HepG2 (cell line): ENCODE data around the gene NPHS1. TPM values are rescaled to one million over a fixed set of nuclear protein-coding genes. Genes with fewer than 3 reads are reported as not detected.

Experiments used
- ATAC-seq: fragments of 200-7000 bp; cut with Tn5 transposase; 3 replicates; pipeline ENCODE4 v1.9.1; 2020; ENCODE audit warnings: mild to moderate bottlenecking, moderate library complexity
- BruUV-seq: library from RNA; stranded (reverse); fragments of 400-500 nt; replicated peaks from 2 replicates; lab custom pipeline; 2021; lab: Mats Ljungman, UMichigan
- CTCF ChIA-PET: fragments of 300-600 bp; formaldehyde crosslinking; extraction: SDS; loops from one replicate; lab custom pipeline; 2021; ENCODE audit warnings: low total read pairs, inconsistent platforms, low intra/inter-chr PET ratio; lab: Yijun Ruan, JAX
- POLR2A ChIA-PET: fragments of 350-600 bp; sonication (Branson Sonifier 250); formaldehyde crosslinking; loops from one replicate; lab custom pipeline; 2020; ENCODE audit warnings: antibody characterized with exemption, inconsistent platforms; lab: Yijun Ruan, JAX
- DNase-seq: peaks from one replicate; pipeline ENCODE4 v3.0.0-alpha.2; 2015; ENCODE audit warnings: low spot score
- FAIRE-seq: peaks from 3 replicates; lab custom pipeline; 2011; peaks lifted over from hg19 to GRCh38; lab: Jason Lieb, UNC
- H2AFZ ChIP-seq: one replicate; pipeline ENCODE4 v1.6.1; 2011; ENCODE audit warnings: low read length, inconsistent platforms
- H3K27ac ChIP-seq: fragments of 300-600 bp; 3 replicates; pipeline ENCODE4 v1.8.0; 2011; ENCODE audit warnings: mixed run types, mild to moderate bottlenecking, mixed read lengths, low read length, inconsistent platforms; ENCODE audit not compliant: insufficient read depth; ENCODE audit errors: extremely low read length
- H3K27me3 ChIP-seq, 2 experiments: fragments of 200-600 bp in 1 of 2; 2 replicates in 1 of 2; 3 replicates in 1 of 2; pipeline versions ENCODE4 v1.6.0 to v1.8.0; 2011; ENCODE audit warnings: low read length in 2 of 2, mild to moderate bottlenecking in 2 of 2, moderate library complexity in 2 of 2, inconsistent platforms in 1 of 2; ENCODE audit not compliant: insufficient read depth in 2 of 2, control insufficient read depth in 1 of 2
- H3K36me3 ChIP-seq, 2 experiments: fragments of 200-600 bp in 1 of 2; replicated peaks in 1 of 2; 2 replicates in 1 of 2; 3 replicates in 1 of 2; pipeline versions ENCODE4 v1.5.1 to v1.8.0; 2011; ENCODE audit warnings: low read length in 2 of 2, inconsistent platforms in 1 of 2; ENCODE audit not compliant: insufficient read depth in 2 of 2, control insufficient read depth in 1 of 2
- H3K4me1 ChIP-seq: 2 replicates; pipeline ENCODE4 v1.5.1; 2012; ENCODE audit warnings: low read length, inconsistent platforms; ENCODE audit not compliant: insufficient read depth
- H3K4me2 ChIP-seq: 2 replicates; pipeline ENCODE4 v1.6.0; 2011; ENCODE audit warnings: low read depth, low read length, inconsistent platforms
- H3K4me3 ChIP-seq, 3 experiments: fragments of 200-600 bp in 1 of 3; sonication (generic), shearing (Covaris generic) in 1 of 3; replicated peaks in 1 of 3; 2 replicates each; pipeline ENCODE4 v1.5.1; 2011 to 2016; ENCODE audit warnings: low read length in 3 of 3, inconsistent platforms in 2 of 3, low read depth in 2 of 3, mild to moderate bottlenecking in 2 of 3, control low read depth in 1 of 3, mixed read lengths in 1 of 3; ENCODE audit not compliant: insufficient read depth in 1 of 3
- H3K79me2 ChIP-seq: one replicate; pipeline ENCODE4 v1.6.1; 2011; ENCODE audit warnings: low read length, inconsistent platforms; ENCODE audit not compliant: insufficient read depth
- H3K9ac ChIP-seq: 2 replicates; pipeline ENCODE4 v1.6.0; 2011; ENCODE audit warnings: mild to moderate bottlenecking, low read depth, low read length, inconsistent platforms; ENCODE audit not compliant: insufficient read depth
- H3K9me3 ChIP-seq: 2 replicates; pipeline ENCODE4 v1.5.1; 2012; ENCODE audit warnings: mild to moderate bottlenecking, low read length
- H4K20me1 ChIP-seq: 2 replicates; pipeline ENCODE4 v1.6.0; 2011; ENCODE audit warnings: inconsistent platforms, mild to moderate bottlenecking, low read length, moderate library complexity; ENCODE audit not compliant: insufficient read depth
- ATF7 ChIP-seq, 2 experiments: fragments of 450-650 bp in 1 of 2; sonication (generic) in 1 of 2; formaldehyde crosslinking in 1 of 2; IDR thresholded peaks; 2 replicates each; pipeline versions ENCODE4 v1.4.0 to v1.6.1; 2016 to 2020; ENCODE audit warnings: antibody characterized with exemption in 1 of 2, mild to moderate bottlenecking in 1 of 2, missing genetic modification reagents in 1 of 2
- GMEB1 ChIP-seq: sonication (generic); formaldehyde crosslinking; IDR thresholded peaks from 2 replicates; pipeline ENCODE4 v1.5.1; 2020; ENCODE audit warnings: missing genetic modification reagents, mild to moderate bottlenecking, borderline replicate concordance
- HHEX ChIP-seq: IDR thresholded peaks from 2 replicates; pipeline ENCODE4 v1.6.1; 2016; ENCODE audit warnings: control low read depth
- IRF2 ChIP-seq: IDR thresholded peaks from 2 replicates; pipeline ENCODE4 v1.6.1; 2018; ENCODE audit warnings: missing genetic modification reagents, missing compliant biosample characterization
- PLRG1 ChIP-seq: fragments of 450-650 bp; conservative IDR thresholded peaks from 2 replicates; pipeline ENCODE4 v1.6.1; 2016
- POLR2G ChIP-seq: fragments of 200-400 bp; formaldehyde crosslinking; IDR thresholded peaks from 2 replicates; pipeline ENCODE4 v1.6.1; 2018; ENCODE audit warnings: mild to moderate bottlenecking, low read depth, low read length, moderate library complexity
- TMF1 ChIP-seq: sonication (generic); formaldehyde crosslinking; IDR thresholded peaks from 2 replicates; pipeline ENCODE4 v1.8.1; 2022; ENCODE audit warnings: low read depth, missing genetic modification reagents
- ZNF292 ChIP-seq: sonication (generic); formaldehyde crosslinking; IDR thresholded peaks from 2 replicates; pipeline ENCODE4 v1.8.1; 2022; ENCODE audit warnings: mild to moderate bottlenecking, low read depth, missing genetic modification reagents, borderline replicate concordance
- ZNF326 ChIP-seq: sonication (generic); formaldehyde crosslinking; IDR thresholded peaks from 2 replicates; pipeline ENCODE4 v1.4.0; 2020; ENCODE audit warnings: missing genetic modification reagents, borderline replicate concordance
- ZNF432 ChIP-seq: sonication (generic); formaldehyde crosslinking; IDR thresholded peaks from 2 replicates; pipeline ENCODE4 v1.5.0; 2020; ENCODE audit warnings: missing genetic modification reagents, mild to moderate bottlenecking, borderline replicate concordance
- ZSCAN22 ChIP-seq: sonication (generic); formaldehyde crosslinking; IDR thresholded peaks from 2 replicates; pipeline ENCODE4 v1.4.0; 2020; ENCODE audit warnings: mild to moderate bottlenecking, missing genetic modification reagents
- ZZZ3 ChIP-seq: sonication (generic); formaldehyde crosslinking; IDR thresholded peaks from 2 replicates; pipeline ENCODE4 v1.4.0; 2020; ENCODE audit warnings: missing genetic modification reagents, mild to moderate bottlenecking, borderline replicate concordance
- WGBS: methylation state at CpG from one replicate; pipeline ENCODE4 v1.1.6; 2017; ENCODE audit warnings: low lambda C conversion rate; 5-methylcytosine and 5-hydroxymethylcytosine counted together
- in situ Hi-C: cut with HindIII; loops from 2 replicates; pipeline ENCODE4 v1.10.0; 2017; ENCODE audit warnings: low pct_unique_long_range_greater_than_20kb; ENCODE audit not compliant: extremely low pct_ligation_motif_present
- intact Hi-C: fragments of 100-400 bp; cut with micrococcal nuclease; formaldehyde crosslinking; loops from one replicate; pipeline ENCODE4 v1.10.0; 2022; ENCODE audit not compliant: unreplicated experiment
- polyA plus RNA-seq, 8 experiments: library from polyadenylated mRNA; depleted of rRNA in 3 of 8; stranded (reverse) in 7 of 8; unstranded in 1 of 8; fragments of >200 nt; fragmentation: Illumina TruSeq in 4 of 8; extraction: Trizol in 4 of 8; gene quantifications; 2 replicates each; pipeline versions ENCODE4 v1.2.1 to v1.2.3, GENCODE V29; 2011 to 2016; ENCODE audit warnings: low read depth in 4 of 8, missing spikeins in 1 of 8, mixed read lengths in 1 of 8; ENCODE audit not compliant: insufficient read depth in 1 of 8
- total RNA-seq, 5 experiments: library from RNA; depleted of rRNA; stranded (reverse); fragments of >200 nt; fragmentation: Illumina TruSeq; extraction: Trizol; gene quantifications; 2 replicates each; pipeline ENCODE4 v1.2.3, GENCODE V29; 2016; ENCODE audit warnings: low read depth in 1 of 5
- TF ChIP-seq, protein P1 (sequence below): sonication (generic); formaldehyde crosslinking; IDR thresholded peaks from one replicate; pipeline ENCODE4 v1.5.1; 2020; ENCODE audit warnings: mild to moderate bottlenecking, missing genetic modification reagents; ENCODE audit errors: not compliant biosample characterization

Gene NPHS1
- total and polyA plus RNA-seq, 2 of the 13 experiments (the other 11 are each of a cell fraction or from before 2014, with no cell fraction given) = not detected

GRCh38 chr19:35858311-35858710, 6.0 kb upstream of the NPHS1 start:
- ChIA-PET POLR2A (no interaction called here), CTCF (no interaction called here)
- Histone ChIP-seq H3K4me1 (peaks cover 58% of the 10 kb centered on the region), H4K20me1 (0 out of 2 replicates have a peak, but pooled peaks cover 3% of the 10 kb centered on the region), H2AFZ (no peak overlapping the region), H3K9ac (no peak overlapping the region), H3K9me3 (no peaks in the 10 kb centered on the region), H3K27me3 (peaks cover 8 to 54% of the 10 kb centered on the region in 2 experiments), H3K79me2 (no peaks in the 10 kb centered on the region), H3K27ac (no peak overlapping the region), H3K4me3 (no peak overlapping the region), H3K4me2 (no peak overlapping the region), H3K36me3 (no peaks in the 10 kb centered on the region)
- TF ChIP-seq HHEX (CRISPR knock-in tag) (no peak), ATF7 (IDR thresholded peaks at IDR 0.05) (no peak), ATF7 (CRISPR knock-in tag; IDR thresholded peaks at IDR 0.05) (no peak), PLRG1 (no peak), ZZZ3 (CRISPR knock-in tag) (no peak), IRF2 (CRISPR knock-in tag) (no peak), GMEB1 (CRISPR knock-in tag) (no peak), ZNF292 (CRISPR knock-in tag) (no peak), POLR2G (no peak), ZNF326 (CRISPR knock-in tag) (no peak), ZSCAN22 (CRISPR knock-in tag) (no peak), TMF1 (CRISPR knock-in tag) (no peak), ZNF432 (CRISPR knock-in tag) (no peak)
- TF ChIP-seq, protein P1, sequence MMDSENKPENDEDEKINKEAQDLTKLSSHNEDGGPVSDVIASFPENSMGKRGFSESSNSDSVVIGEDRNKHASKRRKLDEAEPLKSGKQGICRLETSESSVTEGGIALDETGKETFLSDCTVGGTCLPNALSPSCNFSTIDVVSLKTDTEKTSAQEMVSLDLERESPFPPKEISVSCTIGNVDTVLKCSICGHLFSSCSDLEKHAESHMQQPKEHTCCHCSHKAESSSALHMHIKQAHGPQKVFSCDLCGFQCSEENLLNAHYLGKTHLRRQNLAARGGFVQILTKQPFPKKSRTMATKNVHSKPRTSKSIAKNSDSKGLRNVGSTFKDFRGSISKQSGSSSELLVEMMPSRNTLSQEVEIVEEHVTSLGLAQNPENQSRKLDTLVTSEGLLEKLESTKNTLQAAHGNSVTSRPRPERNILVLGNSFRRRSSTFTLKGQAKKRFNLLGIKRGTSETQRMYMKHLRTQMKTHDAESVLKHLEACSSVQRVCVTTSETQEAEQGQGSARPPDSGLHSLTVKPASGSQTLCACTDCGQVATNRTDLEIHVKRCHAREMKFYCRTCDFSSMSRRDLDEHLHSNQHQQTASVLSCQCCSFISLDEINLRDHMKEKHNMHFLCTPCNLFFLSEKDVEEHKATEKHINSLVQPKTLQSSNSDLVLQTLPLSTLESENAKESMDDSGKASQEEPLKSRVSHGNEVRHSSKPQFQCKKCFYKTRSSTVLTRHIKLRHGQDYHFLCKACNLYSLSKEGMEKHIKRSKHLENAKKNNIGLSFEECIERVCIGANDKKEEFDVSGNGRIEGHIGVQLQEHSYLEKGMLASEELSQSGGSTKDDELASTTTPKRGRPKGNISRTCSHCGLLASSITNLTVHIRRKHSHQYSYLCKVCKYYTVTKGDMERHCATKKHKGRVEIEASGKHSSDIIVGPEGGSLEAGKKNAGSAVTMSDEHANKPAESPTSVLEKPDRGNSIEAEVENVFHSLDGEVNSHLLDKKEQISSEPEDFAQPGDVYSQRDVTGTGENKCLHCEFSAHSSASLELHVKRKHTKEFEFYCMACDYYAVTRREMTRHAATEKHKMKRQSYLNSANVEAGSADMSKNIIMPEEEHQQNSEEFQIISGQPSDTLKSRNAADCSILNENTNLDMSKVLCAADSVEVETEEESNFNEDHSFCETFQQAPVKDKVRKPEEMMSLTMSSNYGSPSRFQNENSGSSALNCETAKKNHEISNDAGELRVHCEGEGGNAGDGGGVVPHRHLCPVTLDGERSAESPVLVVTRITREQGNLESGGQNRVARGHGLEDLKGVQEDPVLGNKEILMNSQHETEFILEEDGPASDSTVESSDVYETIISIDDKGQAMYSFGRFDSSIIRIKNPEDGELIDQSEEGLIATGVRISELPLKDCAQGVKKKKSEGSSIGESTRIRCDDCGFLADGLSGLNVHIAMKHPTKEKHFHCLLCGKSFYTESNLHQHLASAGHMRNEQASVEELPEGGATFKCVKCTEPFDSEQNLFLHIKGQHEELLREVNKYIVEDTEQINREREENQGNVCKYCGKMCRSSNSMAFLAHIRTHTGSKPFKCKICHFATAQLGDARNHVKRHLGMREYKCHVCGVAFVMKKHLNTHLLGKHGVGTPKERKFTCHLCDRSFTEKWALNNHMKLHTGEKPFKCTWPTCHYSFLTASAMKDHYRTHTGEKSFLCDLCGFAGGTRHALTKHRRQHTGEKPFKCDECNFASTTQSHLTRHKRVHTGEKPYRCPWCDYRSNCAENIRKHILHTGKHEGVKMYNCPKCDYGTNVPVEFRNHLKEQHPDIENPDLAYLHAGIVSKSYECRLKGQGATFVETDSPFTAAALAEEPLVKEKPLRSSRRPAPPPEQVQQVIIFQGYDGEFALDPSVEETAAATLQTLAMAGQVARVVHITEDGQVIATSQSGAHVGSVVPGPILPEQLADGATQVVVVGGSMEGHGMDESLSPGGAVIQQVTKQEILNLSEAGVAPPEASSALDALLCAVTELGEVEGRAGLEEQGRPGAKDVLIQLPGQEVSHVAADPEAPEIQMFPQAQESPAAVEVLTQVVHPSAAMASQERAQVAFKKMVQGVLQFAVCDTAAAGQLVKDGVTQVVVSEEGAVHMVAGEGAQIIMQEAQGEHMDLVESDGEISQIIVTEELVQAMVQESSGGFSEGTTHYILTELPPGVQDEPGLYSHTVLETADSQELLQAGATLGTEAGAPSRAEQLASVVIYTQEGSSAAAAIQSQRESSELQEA = no peak
- no peak for DNase-seq
- in situ Hi-C loops (no loop called here), intact Hi-C loops (no loop called here)
- ATAC-seq = no peak
- BruUV-seq = no TSS peak
- 0% methylated on average over 1 of the region's 6 CpGs for WGBS
- no peak for FAIRE-seq
